Lower leg skin (tissue), 3 donors: Measurements from ENCODE around the gene CFAP92.

Experiments used
- CTCF ChIP-seq, 3 donors: fragments of 450-650 bp; IDR thresholded peaks; one replicate each; pipeline ENCODE4 v1.5.1; 2016; ENCODE audit warnings: antibody characterized with exemption in 3 of 3, mild to moderate bottlenecking in 3 of 3, moderate library complexity in 2 of 3
- POLR2A ChIP-seq, 2 donors: fragments of 450-650 bp; IDR thresholded peaks; one replicate each; pipeline ENCODE4 v1.6.1; 2016 to 2017; ENCODE audit warnings: antibody characterized with exemption in 2 of 2, mild to moderate bottlenecking in 1 of 2, moderate library complexity in 1 of 2

- no peak for TF ChIP-seq CTCF (IDR thresholded peaks at IDR 0.05)
- no peak for TF ChIP-seq POLR2A (IDR thresholded peaks at IDR 0.05)
Observed at GRCh38 chr3:128872282-128872681, 121.6 kb downstream of the CFAP92 start.
